Body of pancreas (tissue), 4 donors: ENCODE measurements around the gene HDAC7.
A peak's percentile ranks its signal among the peaks of the same experiment; 100 is the strongest.

Experiments used
- POLR2A ChIP-seq, 3 donors: fragments of 450-650 bp; IDR thresholded peaks; one replicate each; pipeline ENCODE4 v1.6.1; 2016; ENCODE audit warnings: antibody characterized with exemption in 3 of 3, mild to moderate bottlenecking in 2 of 3
- TF ChIP-seq, protein P1 (sequence below), 7 experiments: fragments of 450-650 bp in 4 of 7; fragments of 200-600 bp in 3 of 7; sonication (generic) in 3 of 7; IDR thresholded peaks; one replicate each; pipeline ENCODE4 v1.5.1; 2016 to 2019; ENCODE audit warnings: antibody characterized with exemption in 7 of 7

DNA sequence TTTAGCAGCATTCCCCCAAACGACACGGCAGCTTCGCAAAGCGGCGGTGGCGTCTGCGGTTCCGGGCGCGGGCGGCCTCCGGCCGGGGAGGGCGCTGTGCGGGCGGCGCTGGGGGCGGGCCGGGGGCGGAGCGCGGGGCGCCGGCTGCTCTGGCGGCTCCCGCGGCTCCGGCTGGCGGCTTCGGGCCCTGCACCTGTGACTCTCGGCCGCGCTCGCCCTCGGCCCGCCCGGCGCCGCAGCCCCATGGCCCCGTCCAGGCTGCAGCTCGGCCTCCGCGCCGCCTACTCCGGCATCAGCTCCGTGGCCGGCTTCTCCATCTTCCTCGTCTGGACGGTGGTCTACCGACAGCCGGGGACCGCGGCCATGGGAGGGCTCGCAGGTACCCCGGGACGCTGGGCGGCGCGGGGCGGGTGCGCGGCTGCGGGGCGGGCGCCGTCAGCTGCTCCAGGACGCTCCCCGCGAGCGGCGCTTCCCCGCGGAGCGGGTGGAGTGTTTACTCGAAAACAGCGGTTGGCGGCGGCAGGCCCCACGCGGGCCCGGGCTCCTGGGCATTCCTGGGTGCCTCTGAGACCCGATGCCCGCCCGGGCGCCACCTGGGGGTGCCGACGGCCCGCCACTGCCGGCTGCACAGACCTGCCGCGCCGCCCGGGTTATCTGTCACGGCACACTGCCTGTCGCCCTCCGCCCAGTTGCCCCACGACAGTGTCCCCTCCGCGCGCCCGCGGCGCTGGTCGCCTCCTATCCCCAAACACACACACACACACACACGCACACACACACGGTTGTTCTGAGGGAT, 46.4 kb downstream of the HDAC7 start, which contains the start of gene SLC48A1:
- peak; percentile 67 to 82 (median 70) for TF ChIP-seq POLR2A (IDR thresholded peaks at IDR 0.05)
- TF ChIP-seq, protein P1, sequence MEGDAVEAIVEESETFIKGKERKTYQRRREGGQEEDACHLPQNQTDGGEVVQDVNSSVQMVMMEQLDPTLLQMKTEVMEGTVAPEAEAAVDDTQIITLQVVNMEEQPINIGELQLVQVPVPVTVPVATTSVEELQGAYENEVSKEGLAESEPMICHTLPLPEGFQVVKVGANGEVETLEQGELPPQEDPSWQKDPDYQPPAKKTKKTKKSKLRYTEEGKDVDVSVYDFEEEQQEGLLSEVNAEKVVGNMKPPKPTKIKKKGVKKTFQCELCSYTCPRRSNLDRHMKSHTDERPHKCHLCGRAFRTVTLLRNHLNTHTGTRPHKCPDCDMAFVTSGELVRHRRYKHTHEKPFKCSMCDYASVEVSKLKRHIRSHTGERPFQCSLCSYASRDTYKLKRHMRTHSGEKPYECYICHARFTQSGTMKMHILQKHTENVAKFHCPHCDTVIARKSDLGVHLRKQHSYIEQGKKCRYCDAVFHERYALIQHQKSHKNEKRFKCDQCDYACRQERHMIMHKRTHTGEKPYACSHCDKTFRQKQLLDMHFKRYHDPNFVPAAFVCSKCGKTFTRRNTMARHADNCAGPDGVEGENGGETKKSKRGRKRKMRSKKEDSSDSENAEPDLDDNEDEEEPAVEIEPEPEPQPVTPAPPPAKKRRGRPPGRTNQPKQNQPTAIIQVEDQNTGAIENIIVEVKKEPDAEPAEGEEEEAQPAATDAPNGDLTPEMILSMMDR (IDR thresholded peaks at IDR 0.05), result peak in 6 of 7 experiments; percentile 21 to 77 (median 56)
